HCT116 (cell line): ENCODE data around the gene ATXN1.

ENCODE experiments used
- CEBPB ChIP-seq: IDR thresholded peaks from 2 replicates; pipeline ENCODE4 v1.6.1; 2012; ENCODE audit warnings: low read depth
- CTCF ChIP-seq, 3 experiments: fragments of 200-600 bp in 1 of 3; sonication (generic) in 1 of 3; IDR thresholded peaks in 2 of 3; conservative IDR thresholded peaks in 1 of 3; 2 replicates each; pipeline ENCODE4 v1.5.1; 2012 to 2017; ENCODE audit warnings: low read depth in 2 of 3, low read length in 2 of 3, antibody characterized with exemption in 1 of 3, borderline replicate concordance in 1 of 3, control low read depth in 1 of 3, mild to moderate bottlenecking in 1 of 3, mixed read lengths in 1 of 3, mixed run types in 1 of 3, moderate library complexity in 1 of 3; ENCODE audit not compliant: insufficient read depth in 1 of 3
- EZH2 ChIP-seq: fragments of 200-600 bp; sonication (generic); IDR thresholded peaks from 2 replicates; pipeline ENCODE4 v1.6.1; 2017; ENCODE audit warnings: antibody characterized with exemption, mixed run types
- JUND ChIP-seq: IDR thresholded peaks from 2 replicates; pipeline ENCODE4 v1.6.1; 2012
- POLR2A ChIP-seq: IDR thresholded peaks from 2 replicates; pipeline ENCODE4 v1.7.0; 2011; ENCODE audit warnings: borderline replicate concordance; ENCODE audit not compliant: insufficient read depth, insufficient read length; ENCODE audit errors: extremely low read depth
- SIN3A ChIP-seq: IDR thresholded peaks from 2 replicates; pipeline ENCODE4 v1.6.1; 2012; ENCODE audit warnings: low read depth
- TF ChIP-seq, protein P1 (sequence below): IDR thresholded peaks from 2 replicates; pipeline ENCODE4 v1.6.1; 2012; ENCODE audit warnings: low read depth
- TF ChIP-seq, protein P2 (sequence below): IDR thresholded peaks from 2 replicates; pipeline ENCODE4 v1.6.1; 2011; ENCODE audit warnings: mild to moderate bottlenecking, low read length, moderate library complexity; ENCODE audit not compliant: insufficient replicate concordance; ENCODE audit errors: extremely low read depth

- TF ChIP-seq CTCF (IDR thresholded peaks at IDR 0.05 in 2 of 3, conservative IDR thresholded peaks at IDR 0.05 in 1 of 3; ENCODE audit: borderline replicate concordance in 1 of 3, insufficient read depth in 1 of 3, low read depth in 2 of 3, low read length in 2 of 3) = no peak
- no peak for TF ChIP-seq EZH2
- TF ChIP-seq SIN3A = no peak
- no peak for TF ChIP-seq CEBPB
- no peak for TF ChIP-seq POLR2A
- TF ChIP-seq JUND = no peak
- TF ChIP-seq, protein P1, sequence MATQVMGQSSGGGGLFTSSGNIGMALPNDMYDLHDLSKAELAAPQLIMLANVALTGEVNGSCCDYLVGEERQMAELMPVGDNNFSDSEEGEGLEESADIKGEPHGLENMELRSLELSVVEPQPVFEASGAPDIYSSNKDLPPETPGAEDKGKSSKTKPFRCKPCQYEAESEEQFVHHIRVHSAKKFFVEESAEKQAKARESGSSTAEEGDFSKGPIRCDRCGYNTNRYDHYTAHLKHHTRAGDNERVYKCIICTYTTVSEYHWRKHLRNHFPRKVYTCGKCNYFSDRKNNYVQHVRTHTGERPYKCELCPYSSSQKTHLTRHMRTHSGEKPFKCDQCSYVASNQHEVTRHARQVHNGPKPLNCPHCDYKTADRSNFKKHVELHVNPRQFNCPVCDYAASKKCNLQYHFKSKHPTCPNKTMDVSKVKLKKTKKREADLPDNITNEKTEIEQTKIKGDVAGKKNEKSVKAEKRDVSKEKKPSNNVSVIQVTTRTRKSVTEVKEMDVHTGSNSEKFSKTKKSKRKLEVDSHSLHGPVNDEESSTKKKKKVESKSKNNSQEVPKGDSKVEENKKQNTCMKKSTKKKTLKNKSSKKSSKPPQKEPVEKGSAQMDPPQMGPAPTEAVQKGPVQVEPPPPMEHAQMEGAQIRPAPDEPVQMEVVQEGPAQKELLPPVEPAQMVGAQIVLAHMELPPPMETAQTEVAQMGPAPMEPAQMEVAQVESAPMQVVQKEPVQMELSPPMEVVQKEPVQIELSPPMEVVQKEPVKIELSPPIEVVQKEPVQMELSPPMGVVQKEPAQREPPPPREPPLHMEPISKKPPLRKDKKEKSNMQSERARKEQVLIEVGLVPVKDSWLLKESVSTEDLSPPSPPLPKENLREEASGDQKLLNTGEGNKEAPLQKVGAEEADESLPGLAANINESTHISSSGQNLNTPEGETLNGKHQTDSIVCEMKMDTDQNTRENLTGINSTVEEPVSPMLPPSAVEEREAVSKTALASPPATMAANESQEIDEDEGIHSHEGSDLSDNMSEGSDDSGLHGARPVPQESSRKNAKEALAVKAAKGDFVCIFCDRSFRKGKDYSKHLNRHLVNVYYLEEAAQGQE = no peak
- TF ChIP-seq, protein P2, sequence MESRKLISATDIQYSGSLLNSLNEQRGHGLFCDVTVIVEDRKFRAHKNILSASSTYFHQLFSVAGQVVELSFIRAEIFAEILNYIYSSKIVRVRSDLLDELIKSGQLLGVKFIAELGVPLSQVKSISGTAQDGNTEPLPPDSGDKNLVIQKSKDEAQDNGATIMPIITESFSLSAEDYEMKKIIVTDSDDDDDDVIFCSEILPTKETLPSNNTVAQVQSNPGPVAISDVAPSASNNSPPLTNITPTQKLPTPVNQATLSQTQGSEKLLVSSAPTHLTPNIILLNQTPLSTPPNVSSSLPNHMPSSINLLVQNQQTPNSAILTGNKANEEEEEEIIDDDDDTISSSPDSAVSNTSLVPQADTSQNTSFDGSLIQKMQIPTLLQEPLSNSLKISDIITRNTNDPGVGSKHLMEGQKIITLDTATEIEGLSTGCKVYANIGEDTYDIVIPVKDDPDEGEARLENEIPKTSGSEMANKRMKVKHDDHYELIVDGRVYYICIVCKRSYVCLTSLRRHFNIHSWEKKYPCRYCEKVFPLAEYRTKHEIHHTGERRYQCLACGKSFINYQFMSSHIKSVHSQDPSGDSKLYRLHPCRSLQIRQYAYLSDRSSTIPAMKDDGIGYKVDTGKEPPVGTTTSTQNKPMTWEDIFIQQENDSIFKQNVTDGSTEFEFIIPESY = no peak
Measured at GRCh38 chr6:16665182-16665581, 96.1 kb downstream of the ATXN1 start.
